NK-92 (cell line): ENCODE data around the gene ZBTB7C.

ENCODE experiments used
- DNase-seq: peaks from one replicate; lab custom pipeline; 2025; ENCODE audit not compliant: unreplicated experiment; lab: John Stamatoyannopoulos, UW

The ZBTB7C gene

GRCh38 chr18:48029296-48029986 lies 379.7 kb downstream of the ZBTB7C start:
- no peak for DNase-seq

- DNase-seq, result no peak
These were observed 380.5 kb downstream of the ZBTB7C start for GRCh38 chr18:48028696-48029095.

GRCh38 chr18:48028081-48028480 lies 381.1 kb downstream of the ZBTB7C start:
- DNase-seq, result no peak

GRCh38 chr18:48027401-48027963 lies 381.7 kb downstream of the ZBTB7C start:
- no peak for DNase-seq

GRCh38 chr18:48026216-48026615 lies 383.0 kb downstream of the ZBTB7C start:
- no peak for DNase-seq

GRCh38 chr18:48024881-48025660 lies 384.1 kb downstream of the ZBTB7C start:
- DNase-seq, result no peak

- no peak for DNase-seq
These were observed 385.1 kb downstream of the ZBTB7C start for GRCh38 chr18:48024009-48024512.

GRCh38 chr18:48023334-48024008 lies 385.7 kb downstream of the ZBTB7C start:
- DNase-seq, result no peak

GRCh38 chr18:48022531-48023329 lies 386.5 kb downstream of the ZBTB7C start:
- DNase-seq, result no peak

- no peak for DNase-seq
These were observed 387.2 kb downstream of the ZBTB7C start for GRCh38 chr18:48022021-48022420.

- DNase-seq, result no peak
These were observed 387.8 kb downstream of the ZBTB7C start for GRCh38 chr18:48021273-48021914.

- DNase-seq, result no peak
These were observed 388.6 kb downstream of the ZBTB7C start for GRCh38 chr18:48020337-48021250.

- DNase-seq, result no peak
These were observed 389.4 kb downstream of the ZBTB7C start for GRCh38 chr18:48019557-48020325.

- DNase-seq, result no peak
These were observed 390.3 kb downstream of the ZBTB7C start for GRCh38 chr18:48018851-48019250.

- DNase-seq, result no peak
These were observed 391.5 kb downstream of the ZBTB7C start for GRCh38 chr18:48017635-48018034.

GRCh38 chr18:48013162-48013561 lies 396.0 kb downstream of the ZBTB7C start:
- no peak for DNase-seq

- DNase-seq, result no peak
These were observed 397.2 kb downstream of the ZBTB7C start for GRCh38 chr18:48011926-48012465.

GRCh38 chr18:48010264-48010663 lies 398.9 kb downstream of the ZBTB7C start:
- no peak for DNase-seq
